GM12878 (cell line): ENCODE data around the gene CELSR1. TPM values are rescaled to one million over a fixed set of nuclear protein-coding genes. Genes with fewer than 3 reads are reported as not detected.

Source experiments
- ATAC-seq: fragments of 200-7000 bp; cut with Tn5 transposase; 3 replicates; pipeline ENCODE4 v1.9.1; 2020; ENCODE audit warnings: mild to moderate bottlenecking, moderate library complexity
- BruUV-seq: library from RNA; stranded (reverse); fragments of 400-500 nt; replicated peaks from 2 replicates; lab custom pipeline; 2021; lab: Mats Ljungman, UMichigan
- CTCF ChIA-PET: fragments of 300-600 bp; sonication (Branson Sonifier 250); formaldehyde crosslinking; extraction: SDS; loops from one replicate; lab custom pipeline; 2021; ENCODE audit warnings: inconsistent platforms; lab: Yijun Ruan, JAX
- POLR2A ChIA-PET: fragments of 350-600 bp; formaldehyde crosslinking; extraction: SDS; loops from one replicate; lab custom pipeline; 2021; ENCODE audit warnings: inconsistent platforms; lab: Charles Lee
- RAD21 ChIA-PET: fragments of 300-600 bp; sonication (Branson Sonifier 250); formaldehyde crosslinking; loops from one replicate; lab custom pipeline; 2023; ENCODE audit warnings: antibody characterized with exemption; ENCODE audit not compliant: unreplicated experiment; lab: Charles Lee
- SMC1A ChIA-PET: fragments of 300-600 bp; sonication (Branson Sonifier 250); formaldehyde crosslinking; loops from one replicate; lab custom pipeline; 2023; ENCODE audit not compliant: unreplicated experiment, uncharacterized antibody; lab: Charles Lee
- DNase-seq: peaks from one replicate; pipeline ENCODE4 v3.0.0-alpha.2; 2011; ENCODE audit warnings: low read depth, low spot score
- FAIRE-seq: peaks from 3 replicates; lab custom pipeline; 2011; peaks lifted over from hg19 to GRCh38; lab: Jason Lieb, UNC
- H2AFZ ChIP-seq: 2 replicates; pipeline ENCODE4 v1.6.0; 2011; ENCODE audit warnings: low read depth, low read length, control low read depth; ENCODE audit not compliant: control insufficient read depth
- H3K27ac ChIP-seq: 2 replicates; pipeline ENCODE4 v1.5.1; 2011; ENCODE audit warnings: control low read depth; ENCODE audit not compliant: control insufficient read depth, insufficient read depth
- H3K27me3 ChIP-seq, 2 experiments: replicated peaks in 1 of 2; 2 replicates each; pipeline versions ENCODE4 v1.6.0 to v1.6.1; 2011; ENCODE audit warnings: low read length in 1 of 2; ENCODE audit not compliant: control insufficient read depth in 2 of 2, insufficient read depth in 2 of 2
- H3K36me3 ChIP-seq, 2 experiments: 2 replicates each; pipeline ENCODE4 v1.5.1; 2011; ENCODE audit warnings: low read length in 1 of 2; ENCODE audit not compliant: control insufficient read depth in 2 of 2, insufficient read depth in 2 of 2
- H3K4me1 ChIP-seq: 2 replicates; pipeline ENCODE4 v1.6.1; 2011; ENCODE audit warnings: mild to moderate bottlenecking, low read length, moderate library complexity, mixed read lengths; ENCODE audit not compliant: control insufficient read depth, insufficient read depth
- H3K4me2 ChIP-seq: 2 replicates; pipeline ENCODE4 v1.6.0; 2011; ENCODE audit warnings: control low read depth; ENCODE audit not compliant: control insufficient read depth, insufficient read depth
- H3K4me3 ChIP-seq: fragments of 200-600 bp; sonication (generic); 2 replicates; pipeline ENCODE4 v1.5.1; 2016
- H3K79me2 ChIP-seq: 2 replicates; pipeline ENCODE4 v1.6.0; 2011; ENCODE audit warnings: low read length; ENCODE audit not compliant: control insufficient read depth, insufficient read depth
- H3K9ac ChIP-seq: 2 replicates; pipeline ENCODE4 v1.8.0; 2011; ENCODE audit warnings: low read length, control low read depth, mixed read lengths; ENCODE audit not compliant: control insufficient read depth, insufficient read depth
- H3K9me3 ChIP-seq: replicated peaks from 3 replicates; pipeline ENCODE4 v1.5.1; 2011; ENCODE audit warnings: mild to moderate bottlenecking, low read length; ENCODE audit not compliant: control insufficient read depth, insufficient read depth
- H4K20me1 ChIP-seq: 2 replicates; pipeline ENCODE4 v1.6.0; 2011; ENCODE audit not compliant: control insufficient read depth, insufficient read depth
- BMI1 ChIP-seq: fragments of 450-650 bp; IDR thresholded peaks from 2 replicates; pipeline ENCODE4 v1.6.1; 2016; ENCODE audit warnings: mild to moderate bottlenecking, moderate library complexity, borderline replicate concordance
- BRCA1 ChIP-seq: IDR thresholded peaks from 2 replicates; pipeline ENCODE4 v1.6.1; 2011; ENCODE audit warnings: low read depth, low read length, improper control_type of control experiment
- JUND ChIP-seq: IDR thresholded peaks from 2 replicates; pipeline ENCODE4 v1.6.1; 2012; ENCODE audit warnings: low read depth, mild to moderate bottlenecking, low read length, improper control_type of control experiment, moderate library complexity
- NR2F1 ChIP-seq: fragments of 450-650 bp; conservative IDR thresholded peaks from 2 replicates; pipeline ENCODE4 v1.6.1; 2017; ENCODE audit warnings: mild to moderate bottlenecking
- PML ChIP-seq: IDR thresholded peaks from 2 replicates; pipeline ENCODE4 v1.6.1; 2012; ENCODE audit warnings: low read length, inconsistent platforms
- RCOR1 ChIP-seq: conservative IDR thresholded peaks from 2 replicates; pipeline ENCODE4 v1.6.1; 2012; ENCODE audit warnings: low read depth, low read length, improper control_type of control experiment
- SIN3A ChIP-seq: IDR thresholded peaks from 2 replicates; pipeline ENCODE4 v1.6.1; 2012; ENCODE audit warnings: low read depth, low read length, improper control_type of control experiment
- SUZ12 ChIP-seq: fragments of 200-600 bp; sonication (generic); IDR thresholded peaks from one replicate; pipeline ENCODE4 v1.6.1; 2018; ENCODE audit warnings: antibody characterized with exemption, mild to moderate bottlenecking; ENCODE audit not compliant: unreplicated experiment
- WGBS: methylation state at CpG from one replicate; pipeline ENCODE4 v1.1.6; 2016; ENCODE audit warnings: low lambda C conversion rate; ENCODE audit not compliant: insufficient replicate concordance, insufficient coverage; ENCODE audit errors: missing lambda C conversion rate; 5-methylcytosine and 5-hydroxymethylcytosine counted together
- in situ Hi-C: fragments of 300-500 bp; cut with MboI; formaldehyde crosslinking; loops from 9 replicates; pipeline ENCODE4 v1.14.3; 2018; ENCODE audit warnings: mixed read lengths
- intact Hi-C: fragments of 100-400 bp; cut with micrococcal nuclease; formaldehyde crosslinking; loops from one replicate; pipeline ENCODE4 v1.14.2; 2022; ENCODE audit not compliant: unreplicated experiment
- polyA plus RNA-seq, 11 experiments: library from polyadenylated mRNA; depleted of rRNA in 4 of 11; unstranded in 6 of 11; stranded (reverse) in 5 of 11; fragments of >200 nt; fragmentation: Nextera tagmentation in 4 of 11; fragmentation: Illumina TruSeq in 1 of 11; extraction: Ambion mirVana in 4 of 11; extraction: Trizol in 1 of 11; gene quantifications; 1 replicate in 1 of 11; 2 replicates in 10 of 11; pipeline versions ENCODE4 v1.2.1 to v1.2.3, GENCODE V29; 2011 to 2016; ENCODE audit warnings: inconsistent platforms in 2 of 11, missing spikeins in 2 of 11, low read depth in 1 of 11
- total RNA-seq, 4 experiments: library from RNA; depleted of rRNA in 3 of 4; stranded (reverse); fragments of >200 nt in 3 of 4; fragmentation: Illumina TruSeq in 1 of 4; extraction: Trizol in 1 of 4; gene quantifications; 2 replicates each; pipeline versions ENCODE4 v1.2.1 to v1.2.3, GENCODE V29; 2013 to 2021
- TF ChIP-seq, protein P1 (sequence below): fragments of 450-650 bp; conservative IDR thresholded peaks from 2 replicates; pipeline ENCODE4 v1.6.1; 2017; ENCODE audit warnings: mild to moderate bottlenecking, moderate library complexity
- TF ChIP-seq, protein P2 (sequence below): fragments of 450-650 bp; formaldehyde crosslinking; IDR thresholded peaks from 2 replicates; pipeline ENCODE4 v1.4.0; 2020; ENCODE audit warnings: mild to moderate bottlenecking, moderate library complexity
- TF ChIP-seq, protein P3 (sequence below): fragments of 450-650 bp; IDR thresholded peaks from 2 replicates; pipeline ENCODE4 v1.6.1; 2018; ENCODE audit warnings: borderline replicate concordance, mild to moderate bottlenecking; ENCODE audit not compliant: partially characterized antibody

The CELSR1 gene
- total and polyA plus RNA-seq, 10 of the 15 experiments (the other 5 are each of a cell fraction or from before 2014, with no cell fraction given) = 0.05 to 1.7 (median 0.35) TPM; not detected in 2

DNA sequence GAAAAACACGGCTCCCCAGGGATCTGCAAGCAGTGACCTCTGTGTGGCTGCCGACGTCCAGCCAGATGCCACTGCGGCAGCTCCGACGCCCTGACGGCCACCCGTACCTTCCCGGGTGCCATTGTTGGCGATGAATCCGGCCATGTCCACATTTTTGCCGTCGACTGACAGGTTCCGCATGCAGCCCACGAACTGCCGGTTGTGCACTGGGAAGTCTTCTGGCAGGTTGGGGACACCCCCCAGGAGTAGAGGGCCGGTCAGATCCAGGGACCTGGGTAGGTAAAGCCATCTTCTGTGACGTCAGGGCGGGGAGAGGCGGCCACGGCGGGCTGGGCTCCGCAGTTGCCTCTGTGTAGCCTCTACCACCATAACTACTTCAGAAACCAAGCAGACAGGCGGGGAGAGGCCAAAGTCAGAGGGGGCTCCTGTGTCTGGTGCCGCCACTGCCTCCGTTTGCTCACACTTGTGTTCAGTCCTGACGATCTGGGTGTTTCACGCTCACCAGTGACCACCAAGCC lies 127.1 kb downstream of the CELSR1 start (continued):
- TF ChIP-seq SUZ12 = no peak
- TF ChIP-seq NR2F1 = no peak
- TF ChIP-seq BMI1 = no peak
- no peak for TF ChIP-seq BRCA1
- no peak for TF ChIP-seq RCOR1
- TF ChIP-seq, all 136 proteins: peak for 0

DNA sequence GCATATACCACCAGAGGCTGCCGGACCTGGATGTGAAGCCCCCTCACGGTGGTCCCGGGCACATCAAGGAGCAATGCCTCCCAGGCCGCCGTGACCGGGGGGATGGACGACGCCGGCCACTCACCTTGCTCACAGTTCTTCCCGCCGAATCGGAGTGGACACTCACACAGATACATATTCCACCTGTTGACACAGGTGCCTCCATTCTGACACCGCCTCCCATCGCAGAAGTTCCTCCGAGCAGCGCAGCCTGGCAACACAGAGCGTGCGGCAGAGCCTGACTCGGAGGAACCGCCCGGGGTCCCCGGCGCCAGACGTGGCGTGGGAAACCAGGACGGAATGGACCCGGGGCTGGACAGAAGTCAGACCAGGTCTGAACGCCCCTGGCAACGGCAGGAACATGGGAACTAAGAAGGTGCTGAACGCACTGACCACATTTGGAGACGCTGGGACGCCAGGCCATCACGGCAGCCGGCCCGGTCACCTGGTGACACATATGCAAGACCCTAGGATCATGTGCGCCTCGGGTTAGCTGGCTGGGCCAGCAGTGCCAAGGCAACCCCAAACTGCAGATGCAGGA lies 127.7 kb downstream of the CELSR1 start:
- ChIA-PET RAD21 (no interaction called here), CTCF (no interaction called here), POLR2A (no interaction called here), SMC1A (no interaction called here)
- H3K27ac ChIP-seq = no peak overlapping the region
- ATAC-seq (no peak), FAIRE-seq (no peak), DNase-seq (no peak)
- 59% methylated on average over 37 of the region's 37 CpGs for WGBS
- BruUV-seq = no TSS peak
- no peaks in the 10 kb centered on the region for H4K20me1 ChIP-seq
- in situ Hi-C loops (no loop called here), intact Hi-C loops (no loop called here)
- H2AFZ ChIP-seq = no peak overlapping the region
- no peaks in the 10 kb centered on the region for H3K79me2 ChIP-seq
- H3K9me3 ChIP-seq = no peaks in the 10 kb centered on the region; the same call in 2 of the 3 replicates
- no peaks in the 10 kb centered on the region for H3K27me3 ChIP-seq
- H3K36me3 ChIP-seq = no peaks in the 10 kb centered on the region
- no peak overlapping the region for H3K4me2 ChIP-seq
- no peak overlapping the region for H3K4me3 ChIP-seq
- no peak overlapping the region for H3K9ac ChIP-seq
- H3K4me1 ChIP-seq = peaks cover 6% of the 10 kb centered on the region; the same call in 1 of the 2 replicates
- TF ChIP-seq SIN3A (no peak), JUND (no peak), PML (no peak)
- TF ChIP-seq, protein P1, sequence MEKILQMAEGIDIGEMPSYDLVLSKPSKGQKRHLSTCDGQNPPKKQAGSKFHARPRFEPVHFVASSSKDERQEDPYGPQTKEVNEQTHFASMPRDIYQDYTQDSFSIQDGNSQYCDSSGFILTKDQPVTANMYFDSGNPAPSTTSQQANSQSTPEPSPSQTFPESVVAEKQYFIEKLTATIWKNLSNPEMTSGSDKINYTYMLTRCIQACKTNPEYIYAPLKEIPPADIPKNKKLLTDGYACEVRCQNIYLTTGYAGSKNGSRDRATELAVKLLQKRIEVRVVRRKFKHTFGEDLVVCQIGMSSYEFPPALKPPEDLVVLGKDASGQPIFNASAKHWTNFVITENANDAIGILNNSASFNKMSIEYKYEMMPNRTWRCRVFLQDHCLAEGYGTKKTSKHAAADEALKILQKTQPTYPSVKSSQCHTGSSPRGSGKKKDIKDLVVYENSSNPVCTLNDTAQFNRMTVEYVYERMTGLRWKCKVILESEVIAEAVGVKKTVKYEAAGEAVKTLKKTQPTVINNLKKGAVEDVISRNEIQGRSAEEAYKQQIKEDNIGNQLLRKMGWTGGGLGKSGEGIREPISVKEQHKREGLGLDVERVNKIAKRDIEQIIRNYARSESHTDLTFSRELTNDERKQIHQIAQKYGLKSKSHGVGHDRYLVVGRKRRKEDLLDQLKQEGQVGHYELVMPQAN = no peak
- TF ChIP-seq, protein P2, sequence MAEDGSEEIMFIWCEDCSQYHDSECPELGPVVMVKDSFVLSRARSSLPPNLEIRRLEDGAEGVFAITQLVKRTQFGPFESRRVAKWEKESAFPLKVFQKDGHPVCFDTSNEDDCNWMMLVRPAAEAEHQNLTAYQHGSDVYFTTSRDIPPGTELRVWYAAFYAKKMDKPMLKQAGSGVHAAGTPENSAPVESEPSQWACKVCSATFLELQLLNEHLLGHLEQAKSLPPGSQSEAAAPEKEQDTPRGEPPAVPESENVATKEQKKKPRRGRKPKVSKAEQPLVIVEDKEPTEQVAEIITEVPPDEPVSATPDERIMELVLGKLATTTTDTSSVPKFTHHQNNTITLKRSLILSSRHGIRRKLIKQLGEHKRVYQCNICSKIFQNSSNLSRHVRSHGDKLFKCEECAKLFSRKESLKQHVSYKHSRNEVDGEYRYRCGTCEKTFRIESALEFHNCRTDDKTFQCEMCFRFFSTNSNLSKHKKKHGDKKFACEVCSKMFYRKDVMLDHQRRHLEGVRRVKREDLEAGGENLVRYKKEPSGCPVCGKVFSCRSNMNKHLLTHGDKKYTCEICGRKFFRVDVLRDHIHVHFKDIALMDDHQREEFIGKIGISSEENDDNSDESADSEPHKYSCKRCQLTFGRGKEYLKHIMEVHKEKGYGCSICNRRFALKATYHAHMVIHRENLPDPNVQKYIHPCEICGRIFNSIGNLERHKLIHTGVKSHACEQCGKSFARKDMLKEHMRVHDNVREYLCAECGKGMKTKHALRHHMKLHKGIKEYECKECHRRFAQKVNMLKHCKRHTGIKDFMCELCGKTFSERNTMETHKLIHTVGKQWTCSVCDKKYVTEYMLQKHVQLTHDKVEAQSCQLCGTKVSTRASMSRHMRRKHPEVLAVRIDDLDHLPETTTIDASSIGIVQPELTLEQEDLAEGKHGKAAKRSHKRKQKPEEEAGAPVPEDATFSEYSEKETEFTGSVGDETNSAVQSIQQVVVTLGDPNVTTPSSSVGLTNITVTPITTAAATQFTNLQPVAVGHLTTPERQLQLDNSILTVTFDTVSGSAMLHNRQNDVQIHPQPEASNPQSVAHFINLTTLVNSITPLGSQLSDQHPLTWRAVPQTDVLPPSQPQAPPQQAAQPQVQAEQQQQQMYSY (CRISPR knock-in tag) = no peak
- TF ChIP-seq, protein P3, sequence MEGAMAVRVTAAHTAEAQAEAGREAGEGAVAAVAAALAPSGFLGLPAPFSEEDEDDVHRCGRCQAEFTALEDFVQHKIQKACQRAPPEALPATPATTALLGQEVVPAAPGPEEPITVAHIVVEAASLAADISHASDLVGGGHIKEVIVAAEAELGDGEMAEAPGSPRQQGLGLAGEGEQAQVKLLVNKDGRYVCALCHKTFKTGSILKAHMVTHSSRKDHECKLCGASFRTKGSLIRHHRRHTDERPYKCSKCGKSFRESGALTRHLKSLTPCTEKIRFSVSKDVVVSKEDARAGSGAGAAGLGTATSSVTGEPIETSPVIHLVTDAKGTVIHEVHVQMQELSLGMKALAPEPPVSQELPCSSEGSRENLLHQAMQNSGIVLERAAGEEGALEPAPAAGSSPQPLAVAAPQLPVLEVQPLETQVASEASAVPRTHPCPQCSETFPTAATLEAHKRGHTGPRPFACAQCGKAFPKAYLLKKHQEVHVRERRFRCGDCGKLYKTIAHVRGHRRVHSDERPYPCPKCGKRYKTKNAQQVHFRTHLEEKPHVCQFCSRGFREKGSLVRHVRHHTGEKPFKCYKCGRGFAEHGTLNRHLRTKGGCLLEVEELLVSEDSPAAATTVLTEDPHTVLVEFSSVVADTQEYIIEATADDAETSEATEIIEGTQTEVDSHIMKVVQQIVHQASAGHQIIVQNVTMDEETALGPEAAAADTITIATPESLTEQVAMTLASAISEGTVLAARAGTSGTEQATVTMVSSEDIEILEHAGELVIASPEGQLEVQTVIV = no peak
